Stimulated activated naive CD8-positive, alpha-beta T cell treated with anti-CD3 and anti-CD28 coated beads, Interleukin-15, Interleukin-2, amounts not matched to agents 100 ng/mL and 50 ng/mL, for 24 hours (primary cell): ENCODE data around the gene PHIP.

Source experiments
- H3K27ac Mint-ChIP-seq: one replicate; pipeline ENCODE4 v1.8.0; 2021; ENCODE audit warnings: mild to moderate bottlenecking, mixed read lengths
- H3K27me3 Mint-ChIP-seq: one replicate; pipeline ENCODE4 v1.8.0; 2021; ENCODE audit warnings: mixed read lengths
- H3K36me3 Mint-ChIP-seq: one replicate; pipeline ENCODE4 v1.8.0; 2021; ENCODE audit warnings: low read depth, mixed read lengths
- H3K4me1 Mint-ChIP-seq: one replicate; pipeline ENCODE4 v1.8.0; 2021; ENCODE audit warnings: low read depth, mixed read lengths
- H3K4me3 Mint-ChIP-seq: one replicate; pipeline ENCODE4 v1.8.0; 2021; ENCODE audit warnings: mild to moderate bottlenecking, mixed read lengths
- H3K9me3 Mint-ChIP-seq: one replicate; pipeline ENCODE4 v1.8.0; 2021; ENCODE audit warnings: mixed read lengths

Gene PHIP

GRCh38 chr6:79005497-79005896 lies 72.6 kb downstream of the PHIP start:
- Mint-ChIP-seq H3K4me1 (no peaks in the 10 kb centered on the region), H3K36me3 (peaks cover 56% of the 10 kb centered on the region), H3K27ac (no peak overlapping the region), H3K27me3 (no peaks in the 10 kb centered on the region), H3K9me3 (no peaks in the 10 kb centered on the region), H3K4me3 (no peak overlapping the region)

GRCh38 chr6:79005024-79005423 lies 73.0 kb downstream of the PHIP start:
- H3K36me3 Mint-ChIP-seq = peaks cover 57% of the 10 kb centered on the region
- H3K4me1 Mint-ChIP-seq = no peaks in the 10 kb centered on the region
- no peak overlapping the region for H3K27ac Mint-ChIP-seq

DNA sequence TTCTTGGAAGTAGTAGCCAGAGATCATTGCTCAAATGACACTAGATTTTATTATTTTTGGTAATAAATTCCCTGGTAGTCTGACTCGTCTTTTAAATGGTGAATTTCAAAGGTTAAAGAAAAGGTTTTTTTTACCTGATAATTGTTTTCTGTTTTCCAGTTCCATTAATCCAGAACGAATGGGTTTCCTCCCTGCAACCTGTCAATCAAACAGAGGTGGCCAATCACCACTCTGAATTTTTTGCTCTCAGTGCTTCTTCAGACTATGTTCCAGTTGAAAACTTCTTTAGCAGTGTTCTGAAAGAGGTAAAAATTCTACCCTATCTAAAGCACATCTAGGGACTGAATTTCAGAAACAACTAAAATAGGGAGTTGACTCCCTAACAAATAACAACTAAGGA lies 73.8 kb downstream of the PHIP start:
- H3K9me3 Mint-ChIP-seq = no peaks in the 10 kb centered on the region
- H3K27ac Mint-ChIP-seq = no peak overlapping the region
- H3K27me3 Mint-ChIP-seq = no peaks in the 10 kb centered on the region
- no peaks in the 10 kb centered on the region for H3K4me1 Mint-ChIP-seq
- H3K36me3 Mint-ChIP-seq = peaks cover 58% of the 10 kb centered on the region
- H3K4me3 Mint-ChIP-seq = no peak overlapping the region

More at GRCh38 chr6:79005024-79005423, 73.0 kb downstream of the PHIP start:
- Mint-ChIP-seq H3K9me3 (no peaks in the 10 kb centered on the region), H3K27me3 (no peaks in the 10 kb centered on the region), H3K4me3 (no peak overlapping the region)

DNA sequence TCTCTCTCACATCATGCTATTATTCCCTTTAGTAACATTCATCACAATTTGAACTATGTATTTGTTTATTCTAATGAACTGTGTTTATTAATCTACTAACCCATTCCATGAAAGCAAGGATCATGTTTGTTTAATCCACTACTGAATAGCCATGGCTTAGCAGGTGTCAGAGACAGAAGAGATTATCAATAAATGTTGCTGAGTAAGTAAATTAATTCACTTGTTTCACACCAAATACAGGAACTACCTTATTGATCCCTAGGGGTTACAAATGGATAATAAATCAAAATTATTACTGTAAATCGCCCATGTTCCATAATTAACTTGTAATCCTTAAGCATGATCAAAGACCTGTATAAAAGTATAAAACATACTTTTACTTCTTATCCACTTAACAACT lies 76.6 kb downstream of the PHIP start:
- H3K27me3 Mint-ChIP-seq = no peaks in the 10 kb centered on the region
- H3K4me1 Mint-ChIP-seq = no peaks in the 10 kb centered on the region
- H3K4me3 Mint-ChIP-seq = no peak overlapping the region
- H3K27ac Mint-ChIP-seq = no peak overlapping the region
- H3K9me3 Mint-ChIP-seq = no peaks in the 10 kb centered on the region
- H3K36me3 Mint-ChIP-seq = peaks cover 67% of the 10 kb centered on the region

- H3K27ac Mint-ChIP-seq = peak overlapping the region; percentile 5
- H3K4me3 Mint-ChIP-seq = no peak overlapping the region
- H3K27me3 Mint-ChIP-seq = no peaks in the 10 kb centered on the region
- peaks cover 84% of the 10 kb centered on the region for H3K36me3 Mint-ChIP-seq
- H3K9me3 Mint-ChIP-seq = no peaks in the 10 kb centered on the region
- H3K4me1 Mint-ChIP-seq = no peaks in the 10 kb centered on the region
These were observed 78.3 kb downstream of the PHIP start for GRCh38 chr6:78999737-79000136.

- no peak overlapping the region for H3K4me3 Mint-ChIP-seq
- H3K4me1 Mint-ChIP-seq = no peaks in the 10 kb centered on the region
- H3K27me3 Mint-ChIP-seq = no peaks in the 10 kb centered on the region
- peaks cover 84% of the 10 kb centered on the region for H3K36me3 Mint-ChIP-seq
- no peak overlapping the region for H3K27ac Mint-ChIP-seq
- no peaks in the 10 kb centered on the region for H3K9me3 Mint-ChIP-seq
These were observed 82.1 kb downstream of the PHIP start for GRCh38 chr6:78995946-78996345.

- Mint-ChIP-seq H3K27me3 (no peaks in the 10 kb centered on the region), H3K9me3 (no peaks in the 10 kb centered on the region), H3K4me3 (no peak overlapping the region), H3K36me3 (peaks cover 86% of the 10 kb centered on the region), H3K27ac (no peak overlapping the region), H3K4me1 (no peaks in the 10 kb centered on the region)
These were observed 82.7 kb downstream of the PHIP start for GRCh38 chr6:78995346-78995745.

DNA sequence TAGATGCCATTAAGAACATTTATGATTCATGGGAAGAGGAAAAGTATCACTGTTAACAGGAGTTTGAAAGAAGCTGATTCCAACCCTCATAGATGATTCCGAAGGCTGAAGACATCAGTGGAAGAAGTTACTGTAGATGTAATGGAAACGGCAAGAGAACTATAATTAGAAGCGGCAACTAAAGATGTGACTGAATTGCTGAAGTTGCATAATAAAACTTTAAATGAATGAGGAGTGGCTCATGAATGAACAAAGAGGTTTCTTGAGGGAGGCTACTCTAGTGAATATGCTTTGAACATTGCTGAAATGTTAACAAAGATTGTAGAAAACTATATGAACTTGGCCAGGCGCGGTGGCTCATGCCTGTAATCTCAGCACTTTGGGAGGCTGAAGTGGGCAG lies 84.1 kb downstream of the PHIP start:
- H3K27ac Mint-ChIP-seq = no peak overlapping the region
- H3K36me3 Mint-ChIP-seq = peaks cover 90% of the 10 kb centered on the region
- no peaks in the 10 kb centered on the region for H3K9me3 Mint-ChIP-seq
- H3K4me3 Mint-ChIP-seq = no peak overlapping the region
- no peaks in the 10 kb centered on the region for H3K27me3 Mint-ChIP-seq
- H3K4me1 Mint-ChIP-seq = no peaks in the 10 kb centered on the region

- no peaks in the 10 kb centered on the region for H3K27me3 Mint-ChIP-seq
- H3K9me3 Mint-ChIP-seq = no peaks in the 10 kb centered on the region
- no peak overlapping the region for H3K27ac Mint-ChIP-seq
- no peak overlapping the region for H3K4me3 Mint-ChIP-seq
- H3K4me1 Mint-ChIP-seq = no peaks in the 10 kb centered on the region
- peaks cover 82% of the 10 kb centered on the region for H3K36me3 Mint-ChIP-seq
These were observed 88.9 kb downstream of the PHIP start for GRCh38 chr6:78989191-78989590.

DNA sequence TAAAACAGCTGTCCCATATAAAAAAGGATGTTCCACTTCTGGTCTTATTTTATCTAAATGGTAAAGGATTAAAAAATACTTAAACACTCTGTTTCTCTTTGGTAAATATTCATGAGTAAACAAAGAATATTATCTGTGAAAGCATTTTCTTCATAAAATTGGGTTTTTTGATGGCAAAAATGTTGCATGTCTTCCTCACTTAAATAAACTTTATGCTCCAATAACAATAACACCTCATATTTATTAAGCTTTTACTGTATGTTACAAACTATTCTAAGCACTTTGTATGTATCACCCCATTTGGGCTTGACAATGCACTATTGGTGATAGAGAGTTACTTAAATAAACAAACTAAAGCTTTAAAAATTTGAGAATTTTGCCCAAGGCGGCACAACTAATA lies 91.9 kb downstream of the PHIP start:
- Mint-ChIP-seq H3K27me3 (no peaks in the 10 kb centered on the region), H3K36me3 (peaks cover 81% of the 10 kb centered on the region), H3K27ac (no peak overlapping the region), H3K4me1 (no peaks in the 10 kb centered on the region), H3K4me3 (no peak overlapping the region), H3K9me3 (no peaks in the 10 kb centered on the region)

DNA sequence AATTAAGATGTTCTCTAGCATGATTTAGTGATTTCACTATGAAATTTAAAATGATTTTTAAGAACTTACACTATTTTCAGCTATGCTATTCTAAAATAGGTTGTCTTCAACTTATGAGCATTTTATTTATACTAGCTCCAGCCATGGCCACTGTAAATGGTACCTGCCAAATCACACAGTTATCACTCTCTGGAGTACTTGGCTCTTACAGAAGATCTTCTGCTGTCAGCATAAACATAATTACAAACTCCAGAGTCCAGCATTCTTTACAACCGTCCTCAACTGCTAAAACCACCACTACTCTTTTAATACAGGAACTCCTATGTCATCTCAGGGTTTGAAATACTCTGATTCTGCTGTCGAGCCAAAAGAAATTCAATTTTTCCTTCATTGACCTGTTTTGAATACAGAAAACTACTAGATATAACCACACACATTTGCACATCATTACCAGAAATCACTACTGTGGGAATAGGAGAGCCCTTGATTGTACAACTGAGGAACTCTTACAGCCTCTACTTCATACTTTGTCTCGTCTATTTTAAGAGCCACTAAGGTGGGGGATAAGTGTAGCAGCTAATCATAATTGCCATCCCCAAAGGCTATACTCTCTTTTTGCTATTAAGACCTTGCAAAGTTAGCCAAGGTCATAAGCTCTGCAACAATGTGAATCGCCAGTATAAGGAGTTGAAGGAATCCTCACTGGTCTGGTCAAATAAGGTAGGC lies 93.7 kb downstream of the PHIP start:
- Mint-ChIP-seq H3K9me3 (no peaks in the 10 kb centered on the region), H3K27ac (no peak overlapping the region), H3K4me3 (no peak overlapping the region), H3K27me3 (no peaks in the 10 kb centered on the region), H3K36me3 (peaks cover 79% of the 10 kb centered on the region), H3K4me1 (no peaks in the 10 kb centered on the region)

DNA sequence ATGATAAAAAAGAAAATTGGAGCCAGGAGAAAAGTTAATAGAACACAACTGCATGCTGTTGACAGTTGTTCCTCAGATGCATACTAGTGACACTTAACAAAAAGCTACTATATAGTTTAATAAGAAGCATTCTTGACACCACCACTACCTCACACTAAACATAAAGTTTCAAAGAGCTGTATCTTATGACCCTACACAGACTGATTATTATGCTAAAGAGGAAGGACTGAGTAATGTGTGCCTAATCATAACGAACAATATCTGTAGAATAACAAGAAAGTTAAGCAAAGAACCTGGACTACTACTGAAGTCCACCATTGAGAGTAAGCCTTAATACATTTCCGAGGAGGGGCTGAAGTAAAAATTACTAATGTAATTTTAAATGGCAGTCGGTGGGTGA lies 110.9 kb downstream of the PHIP start:
- Mint-ChIP-seq H3K9me3 (no peaks in the 10 kb centered on the region), H3K4me3 (no peak overlapping the region), H3K4me1 (no peaks in the 10 kb centered on the region), H3K27me3 (no peaks in the 10 kb centered on the region), H3K36me3 (peaks cover 59% of the 10 kb centered on the region), H3K27ac (no peak overlapping the region)

DNA sequence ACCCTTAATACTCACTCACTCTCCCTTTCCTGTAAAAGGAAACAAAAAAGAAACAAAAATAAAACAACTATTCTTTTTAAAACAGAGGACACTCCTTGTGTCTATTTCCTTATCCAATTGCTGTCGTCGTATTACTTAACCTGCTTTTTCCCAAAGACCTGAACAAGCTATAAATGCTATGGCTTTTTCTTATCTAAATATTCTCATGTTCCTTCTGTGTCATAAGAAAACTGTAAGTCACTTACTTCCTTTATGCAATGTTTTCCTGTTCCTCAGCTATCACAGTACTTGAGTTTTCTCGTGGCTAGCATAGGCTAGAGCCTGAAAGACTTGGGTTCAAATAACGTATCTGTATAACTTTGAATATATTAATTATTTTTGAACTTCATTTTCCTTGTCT lies 111.5 kb downstream of the PHIP start:
- no peaks in the 10 kb centered on the region for H3K9me3 Mint-ChIP-seq
- H3K4me1 Mint-ChIP-seq = no peaks in the 10 kb centered on the region
- H3K27ac Mint-ChIP-seq = no peak overlapping the region
- H3K36me3 Mint-ChIP-seq = peaks cover 65% of the 10 kb centered on the region
- no peaks in the 10 kb centered on the region for H3K27me3 Mint-ChIP-seq
- H3K4me3 Mint-ChIP-seq = no peak overlapping the region

- H3K4me1 Mint-ChIP-seq = no peaks in the 10 kb centered on the region
- no peaks in the 10 kb centered on the region for H3K9me3 Mint-ChIP-seq
- no peaks in the 10 kb centered on the region for H3K27me3 Mint-ChIP-seq
- peaks cover 70% of the 10 kb centered on the region for H3K36me3 Mint-ChIP-seq
- no peak overlapping the region for H3K4me3 Mint-ChIP-seq
- no peak overlapping the region for H3K27ac Mint-ChIP-seq
These were observed 115.6 kb downstream of the PHIP start for GRCh38 chr6:78962448-78962847.

DNA sequence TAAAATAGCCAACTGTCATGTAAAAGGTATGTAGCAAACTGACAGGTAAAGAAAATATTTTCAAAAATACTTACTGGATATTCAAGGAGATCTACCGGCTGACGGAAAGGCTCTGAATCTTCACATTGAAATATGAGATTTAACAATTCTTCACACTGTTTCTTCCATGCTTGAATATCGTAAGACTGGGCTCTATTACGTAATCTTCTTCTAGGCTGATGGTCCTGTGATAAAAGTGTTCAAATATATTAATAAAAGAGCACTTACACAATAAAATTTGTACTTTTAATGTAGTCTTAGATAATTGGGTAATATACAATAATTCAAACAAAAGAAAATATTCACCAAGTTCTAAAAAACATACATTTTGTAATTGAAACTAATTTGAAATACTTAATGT lies 123.3 kb downstream of the PHIP start:
- H3K36me3 Mint-ChIP-seq = peaks cover 78% of the 10 kb centered on the region
- H3K4me3 Mint-ChIP-seq = no peak overlapping the region
- H3K27me3 Mint-ChIP-seq = no peaks in the 10 kb centered on the region
- no peaks in the 10 kb centered on the region for H3K4me1 Mint-ChIP-seq
- no peak overlapping the region for H3K27ac Mint-ChIP-seq
- H3K9me3 Mint-ChIP-seq = peaks cover 15% of the 10 kb centered on the region

GRCh38 chr6:78953798-78954197 lies 124.3 kb downstream of the PHIP start:
- H3K36me3 Mint-ChIP-seq = peaks cover 85% of the 10 kb centered on the region
- no peak overlapping the region for H3K27ac Mint-ChIP-seq
- H3K4me3 Mint-ChIP-seq = no peak overlapping the region
- no peaks in the 10 kb centered on the region for H3K4me1 Mint-ChIP-seq
- H3K27me3 Mint-ChIP-seq = no peaks in the 10 kb centered on the region
- peaks cover 18% of the 10 kb centered on the region for H3K9me3 Mint-ChIP-seq
